RWPE2 (cell line): ENCODE data around the gene OR6N1.

Source experiments
- ATAC-seq: fragments of 200-7000 bp; cut with Tn5 transposase; 3 replicates; pipeline ENCODE4 v1.9.1; 2021; ENCODE audit warnings: low read depth
- DNase-seq: peaks from one replicate; pipeline ENCODE4 v3.0.0-alpha.2; 2020; ENCODE audit warnings: low spot score
- H3K27ac ChIP-seq: fragments of 450-650 bp; 2 replicates; pipeline ENCODE4 v1.5.1; 2017; ENCODE audit warnings: mild to moderate bottlenecking; ENCODE audit not compliant: poor library complexity, severe bottlenecking
- H3K27me3 ChIP-seq: fragments of 250-450 bp; sonication (Bioruptor Pico); 2 replicates; pipeline ENCODE4 v1.5.1; 2021; ENCODE audit warnings: mild to moderate bottlenecking, moderate library complexity; ENCODE audit not compliant: insufficient read depth, poor library complexity, severe bottlenecking
- H3K36me3 ChIP-seq: fragments of 250-450 bp; sonication (Bioruptor Pico); 2 replicates; pipeline ENCODE4 v1.5.1; 2020; ENCODE audit warnings: low read depth, mild to moderate bottlenecking, moderate library complexity
- H3K4me1 ChIP-seq: fragments of 250-450 bp; sonication (Bioruptor Pico); 2 replicates; pipeline ENCODE4 v1.5.1; 2021; ENCODE audit warnings: mild to moderate bottlenecking, moderate library complexity; ENCODE audit not compliant: insufficient read depth, poor library complexity, severe bottlenecking
- H3K4me3 ChIP-seq: fragments of 250-450 bp; sonication (Bioruptor Pico); 2 replicates; pipeline ENCODE4 v1.5.1; 2021; ENCODE audit warnings: mild to moderate bottlenecking, moderate library complexity; ENCODE audit not compliant: severe bottlenecking
- H3K9me3 ChIP-seq: fragments of 250-450 bp; sonication (Bioruptor Pico); 2 replicates; pipeline ENCODE4 v1.5.1; 2021; ENCODE audit warnings: mild to moderate bottlenecking, moderate library complexity; ENCODE audit not compliant: severe bottlenecking
- CTCF ChIP-seq: fragments of 450-650 bp; IDR thresholded peaks from one replicate; pipeline ENCODE4 v1.5.1; 2017; ENCODE audit warnings: mild to moderate bottlenecking, moderate library complexity; ENCODE audit not compliant: poor library complexity, severe bottlenecking

OR6N1 gene

GRCh38 chr1:158731707-158732106, 40.3 kb downstream of the OR6N1 start:
- Histone ChIP-seq H3K27me3 (peaks cover 4% of the 10 kb centered on the region), H3K4me1 (no peaks in the 10 kb centered on the region), H3K9me3 (no peaks in the 10 kb centered on the region), H3K4me3 (no peak overlapping the region), H3K36me3 (no peaks in the 10 kb centered on the region), H3K27ac (no peak overlapping the region)
- TF ChIP-seq CTCF = no peak
- no peak for DNase-seq
- no peak for ATAC-seq

- ATAC-seq = no peak
- no peaks in the 10 kb centered on the region for H3K4me1 ChIP-seq
Measured at GRCh38 chr1:158730453-158730852, 41.5 kb downstream of the OR6N1 start.

DNA sequence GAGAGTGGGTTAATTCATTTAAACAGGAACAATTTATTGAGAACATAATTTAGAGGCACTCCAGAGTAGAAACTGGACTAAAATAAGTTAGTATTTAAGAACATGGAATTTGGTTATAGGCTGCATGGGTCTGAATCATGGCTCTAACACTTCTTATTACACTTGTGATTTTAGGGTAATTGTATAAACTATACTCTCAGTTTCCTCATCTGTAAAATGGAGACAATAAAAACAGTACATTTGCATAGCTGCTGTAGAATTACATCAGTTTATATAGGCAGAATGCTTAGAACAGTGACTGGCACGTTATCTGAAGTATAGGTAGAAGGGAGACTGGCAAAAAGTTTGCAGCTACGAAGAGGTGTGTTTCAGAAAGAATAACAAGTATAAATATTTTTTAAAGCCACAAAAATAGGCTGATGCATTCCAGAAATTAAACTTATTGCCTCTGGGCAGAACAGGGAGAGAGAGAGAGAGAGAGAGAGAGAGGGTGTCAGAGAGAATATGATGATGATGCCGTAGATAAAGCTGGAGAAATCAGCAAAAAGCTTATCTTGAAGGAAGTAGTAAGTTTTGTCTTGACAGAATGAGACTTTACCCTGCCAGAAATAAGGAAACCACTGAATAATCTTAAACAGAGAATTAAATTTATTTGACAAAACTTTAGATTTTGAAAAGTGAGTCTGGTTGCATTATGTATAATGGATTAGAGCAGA, 43.3 kb downstream of the OR6N1 start:
- Histone ChIP-seq H3K27ac (no peak overlapping the region), H3K36me3 (no peaks in the 10 kb centered on the region), H3K27me3 (peaks cover 24% of the 10 kb centered on the region), H3K9me3 (no peaks in the 10 kb centered on the region), H3K4me1 (no peaks in the 10 kb centered on the region), H3K4me3 (no peak overlapping the region)
- no peak for TF ChIP-seq CTCF
- no peak for ATAC-seq
- no peak for DNase-seq

More at GRCh38 chr1:158730453-158730852, 41.5 kb downstream of the OR6N1 start:
- Histone ChIP-seq H3K4me3 (no peak overlapping the region), H3K27me3 (peaks cover 13% of the 10 kb centered on the region), H3K36me3 (no peaks in the 10 kb centered on the region), H3K27ac (no peak overlapping the region), H3K9me3 (no peaks in the 10 kb centered on the region)
- TF ChIP-seq CTCF = no peak
- DNase-seq = no peak

DNA sequence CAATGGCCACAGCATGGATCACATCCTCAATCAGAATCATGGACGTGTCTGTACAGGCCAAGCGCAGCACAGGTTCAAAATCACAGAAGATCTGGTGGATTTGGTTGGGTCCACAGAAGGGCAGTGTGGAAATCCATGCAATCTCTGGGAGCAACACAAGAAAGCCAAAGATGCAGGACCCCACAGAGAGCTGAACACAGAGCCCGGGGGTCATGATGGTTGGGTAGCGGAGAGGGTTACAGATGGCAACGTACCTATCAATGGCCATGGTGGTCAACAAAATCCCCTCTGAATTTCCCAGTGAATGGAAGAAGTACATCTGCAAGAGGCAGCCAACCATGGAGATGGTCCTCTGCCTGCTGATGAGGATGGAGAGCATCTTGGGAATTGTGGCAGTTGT, 47.6 kb downstream of the OR6N1 start:
- Histone ChIP-seq H3K27ac (no peak overlapping the region), H3K9me3 (no peaks in the 10 kb centered on the region), H3K4me1 (no peaks in the 10 kb centered on the region), H3K4me3 (no peak overlapping the region), H3K27me3 (peaks cover 38% of the 10 kb centered on the region), H3K36me3 (no peaks in the 10 kb centered on the region)
- ATAC-seq (no peak), DNase-seq (no peak)
- no peak for TF ChIP-seq CTCF

DNA sequence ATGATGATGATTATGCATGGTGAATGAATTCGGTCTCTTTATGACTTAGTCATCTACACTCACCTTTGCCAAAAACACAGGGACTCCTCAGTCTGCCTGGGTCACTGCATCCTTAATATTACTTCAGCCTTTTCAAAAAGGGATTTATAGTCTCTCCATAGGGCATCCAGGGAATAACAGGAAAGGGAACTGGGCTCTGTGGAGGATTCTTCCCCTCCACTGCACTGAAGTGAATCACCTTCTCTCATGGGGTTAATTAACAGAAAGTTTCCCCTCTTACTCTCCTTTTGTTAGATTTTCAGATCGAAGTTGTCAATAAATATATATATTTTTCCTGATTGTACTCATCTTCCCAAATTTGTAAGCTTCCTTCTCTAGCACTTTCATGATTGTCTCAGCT, 51.4 kb downstream of the OR6N1 start, which contains the start of gene OR6K3:
Gene OR6K3 (minus strand): TSS at position 101 of the 400 bp plus-strand sequence. CDS start 2,605 bp downstream, outside the sequence.
- ATAC-seq (no peak), DNase-seq (no peak)
- Histone ChIP-seq H3K9me3 (no peaks in the 10 kb centered on the region), H3K27ac (no peak within 1 kb of the TSS), H3K36me3 (no peaks in the 10 kb centered on the region), H3K4me3 (no peak within 1 kb of the TSS), H3K27me3 (peaks cover 27% of the 10 kb centered on the region), H3K4me1 (no peaks in the 10 kb centered on the region)
- TF ChIP-seq CTCF = no peak
